NCI-H1417 (cell line): ENCODE data around the gene TMEM108.
A peak's percentile ranks its signal among the peaks of the same experiment; 100 is the strongest.

ENCODE experiments used
- DNase-seq, 3 experiments: peaks; one replicate each; lab custom pipeline; 2025; lab: John Stamatoyannopoulos, UW

TMEM108 gene

GRCh38 chr3:133277813-133278212 is 239.6 kb downstream of the TMEM108 start:
- no peak for DNase-seq

GRCh38 chr3:133278260-133279043 is 240.3 kb downstream of the TMEM108 start:
- DNase-seq: no peak

GRCh38 chr3:133280586-133280985 is 242.4 kb downstream of the TMEM108 start:
- DNase-seq: peak in 1 of 3 experiments; percentile 13

DNA sequence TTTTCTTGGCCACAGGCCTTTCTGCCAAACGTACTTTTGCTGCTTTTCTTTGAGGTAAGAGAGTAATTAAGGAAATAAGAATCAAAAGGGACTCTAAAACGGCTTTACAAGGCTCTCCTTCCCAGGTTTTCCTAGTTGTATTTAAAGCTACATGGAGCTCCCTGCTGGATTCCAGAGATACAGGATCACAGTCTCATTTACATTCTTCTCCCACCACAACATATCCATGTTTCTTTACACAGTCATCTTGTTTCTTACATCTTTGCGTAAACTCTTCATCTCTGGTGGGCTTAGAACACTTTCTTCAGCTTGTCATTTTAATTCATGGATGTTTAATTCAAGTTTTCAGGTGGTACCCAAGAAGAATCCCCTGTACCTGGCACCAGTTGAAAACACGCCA is 244.0 kb downstream of the TMEM108 start:
- DNase-seq: no peak

DNA sequence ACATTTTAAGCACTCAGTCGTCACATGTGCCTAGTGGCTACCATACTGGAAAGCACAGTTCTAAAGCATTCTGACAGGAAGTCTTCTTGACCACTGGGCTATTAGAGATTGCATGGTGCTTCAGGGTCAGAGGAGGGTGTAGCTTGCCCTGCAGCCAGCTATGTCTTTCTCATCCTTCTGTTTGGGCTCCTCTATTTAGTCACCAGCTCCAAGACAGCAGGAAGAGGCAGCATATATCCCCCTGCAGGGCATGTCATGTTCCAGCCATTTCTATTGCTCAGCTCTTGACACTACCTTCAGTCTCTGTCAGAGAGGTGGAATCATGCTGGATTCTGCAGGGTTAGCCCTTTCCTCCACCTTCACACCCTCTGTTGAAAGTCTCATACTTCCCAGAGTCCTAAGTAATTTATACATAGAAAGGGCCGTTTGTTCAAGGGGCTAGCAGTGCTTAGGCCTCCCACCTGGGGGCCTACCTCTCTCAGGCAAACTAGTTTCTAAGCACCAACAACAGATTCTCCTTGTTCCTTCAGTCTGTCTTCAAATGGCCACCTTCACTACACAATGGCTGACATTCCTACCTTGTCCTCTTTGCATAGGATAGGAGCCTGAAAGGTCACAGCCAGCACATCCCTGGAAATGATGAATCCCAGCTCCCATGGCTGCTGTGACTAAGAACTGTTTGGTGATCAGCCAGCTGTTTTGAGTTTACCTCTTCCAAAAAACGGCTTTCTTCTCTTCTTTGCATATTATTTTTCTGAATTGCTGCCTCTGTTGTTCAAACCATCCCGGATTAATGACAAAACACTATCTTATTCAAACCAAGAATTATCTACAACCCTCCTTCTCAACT is 246.0 kb downstream of the TMEM108 start:
- no peak for DNase-seq

DNA sequence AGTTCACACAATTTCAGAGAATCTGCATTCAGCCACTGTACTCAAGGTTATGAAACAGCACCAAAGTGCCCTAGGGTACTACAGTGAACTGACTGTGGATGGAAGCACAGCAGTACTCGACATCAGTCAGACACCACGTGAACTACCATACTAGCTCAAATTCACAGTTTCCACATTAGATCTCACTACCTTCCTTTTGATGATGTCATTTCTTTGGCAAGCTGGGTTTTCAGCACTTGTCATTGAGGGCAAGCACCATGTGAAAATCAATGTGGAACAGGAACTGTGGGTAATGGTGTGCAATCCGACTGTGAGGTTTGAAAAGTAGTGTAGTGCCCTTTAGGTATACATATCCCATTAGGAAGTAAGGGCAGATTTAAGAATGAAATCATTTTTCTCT is 251.1 kb downstream of the TMEM108 start:
- DNase-seq: no peak

DNA sequence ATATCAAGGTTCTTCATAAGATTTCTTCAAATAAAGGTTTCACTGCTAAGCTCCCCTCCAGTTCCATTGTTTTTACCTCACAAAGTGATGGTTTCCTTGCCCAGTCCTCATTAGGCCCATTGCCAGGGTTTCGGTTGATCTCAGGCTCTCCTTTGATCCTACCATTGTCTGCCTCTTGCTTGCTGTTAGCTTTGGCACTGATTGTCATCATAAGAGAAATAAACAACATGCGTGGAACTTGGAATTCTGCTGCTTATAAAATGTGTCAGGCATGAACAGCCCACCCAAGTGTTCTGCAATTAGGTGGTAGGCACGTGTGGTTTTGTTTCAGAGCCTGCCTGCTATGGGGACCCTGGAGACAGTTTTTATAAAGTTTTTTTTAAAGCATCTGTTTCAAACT is 254.1 kb downstream of the TMEM108 start:
- DNase-seq: no peak

DNA sequence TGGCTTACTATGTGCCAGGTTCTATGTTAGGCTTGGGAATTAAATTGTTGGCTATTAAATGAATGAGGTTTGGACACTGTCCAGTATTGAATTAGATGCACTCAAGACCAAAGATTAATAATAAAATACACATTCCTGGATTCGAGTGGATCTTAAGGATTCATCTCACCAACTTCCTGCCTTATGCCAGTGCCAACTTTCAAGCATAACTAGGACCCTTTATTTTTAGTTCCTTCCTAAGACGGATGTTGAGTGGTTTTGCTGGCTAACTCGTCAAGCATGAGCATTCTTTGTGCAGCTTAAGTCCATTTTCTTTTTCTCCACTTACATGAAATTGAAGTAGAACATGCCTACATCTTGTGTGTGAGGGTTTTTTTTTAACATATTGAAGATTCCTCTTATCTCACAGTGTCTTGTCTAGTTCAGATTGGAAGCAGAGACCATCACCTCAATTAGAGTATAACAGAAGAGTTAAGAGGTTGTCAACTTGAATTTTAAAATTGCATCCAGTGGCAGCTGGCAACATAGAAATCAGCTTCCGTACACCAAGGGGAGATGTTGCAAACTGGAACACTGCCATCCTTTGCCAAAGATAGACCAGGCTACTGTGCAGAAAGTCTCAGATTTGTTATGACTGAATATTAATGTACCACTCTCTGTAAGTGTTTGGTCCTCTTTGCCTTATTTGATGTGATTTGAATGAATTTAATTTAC is 255.4 kb downstream of the TMEM108 start:
- DNase-seq: no peak

- DNase-seq: no peak
Measured at GRCh38 chr3:133294253-133294652, 256.1 kb downstream of the TMEM108 start.

- DNase-seq: no peak
Measured at GRCh38 chr3:133295199-133295901, 257.2 kb downstream of the TMEM108 start.

DNA sequence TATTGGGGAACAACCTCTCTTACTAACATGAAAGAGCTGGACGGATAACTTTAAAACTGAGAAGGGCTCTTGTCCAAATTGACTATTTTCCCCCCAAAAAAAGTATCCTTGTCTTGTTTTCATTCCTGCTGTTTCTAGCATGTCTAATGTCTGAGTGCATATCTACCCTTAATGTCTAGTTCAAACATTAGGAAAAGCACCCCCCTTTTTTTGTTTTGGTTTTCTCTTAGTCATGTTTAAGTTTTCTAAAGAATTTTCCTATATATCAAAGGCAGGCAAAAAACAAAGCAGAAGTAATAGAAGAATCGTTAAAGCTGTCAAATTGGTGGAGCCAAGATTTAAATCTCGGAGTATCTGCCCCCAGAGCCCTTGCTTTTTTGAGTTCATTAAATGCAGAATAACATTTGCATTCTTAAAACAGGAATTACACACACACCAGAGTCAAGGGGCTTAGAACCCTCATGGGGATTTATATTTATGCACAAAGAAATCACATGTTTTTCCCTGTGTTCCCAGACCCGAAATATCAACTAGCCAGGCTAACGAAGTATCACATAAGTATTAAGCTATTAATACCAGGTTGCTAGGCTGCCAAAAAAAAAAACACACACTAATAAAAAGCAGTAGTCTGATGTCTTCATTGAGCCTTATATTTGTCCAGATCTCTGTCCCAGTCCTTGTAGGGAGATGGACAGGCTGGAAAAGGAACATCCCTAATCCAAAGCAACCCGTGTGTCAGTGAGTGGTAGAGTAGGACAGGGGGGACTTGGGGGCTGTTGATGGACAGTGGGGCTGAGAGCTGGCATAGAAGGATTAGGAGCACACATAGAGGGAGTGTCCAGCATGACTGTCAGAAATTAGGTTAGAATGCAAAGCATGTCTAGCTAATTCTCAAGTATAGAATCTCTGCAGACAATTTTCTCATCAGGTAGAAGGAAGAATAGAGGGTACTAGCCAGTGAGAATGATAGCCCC is 258.0 kb downstream of the TMEM108 start:
- no peak for DNase-seq

DNA sequence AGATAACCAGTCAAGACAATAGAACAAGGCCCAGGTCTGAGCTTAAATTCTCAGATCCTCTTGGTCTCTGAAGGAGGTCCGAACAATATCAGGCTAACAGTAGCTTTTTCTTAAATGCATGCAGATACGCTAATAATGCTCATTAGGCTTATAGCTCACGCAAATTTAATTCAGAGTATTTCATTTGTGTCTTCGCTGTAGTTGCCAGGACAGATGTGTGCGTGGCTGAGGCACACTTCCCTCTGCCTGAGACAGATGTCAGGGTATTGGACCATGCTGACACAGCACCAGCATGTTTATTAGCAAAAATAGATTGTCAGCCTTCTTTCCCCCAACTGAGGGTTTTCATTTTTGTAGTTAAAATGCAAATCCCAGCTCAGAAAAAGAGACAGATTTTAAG is 258.8 kb downstream of the TMEM108 start:
- no peak for DNase-seq

GRCh38 chr3:133300102-133300501 is 261.9 kb downstream of the TMEM108 start:
- DNase-seq: peak in 2 of 3 experiments; percentile 51 to 74

DNA sequence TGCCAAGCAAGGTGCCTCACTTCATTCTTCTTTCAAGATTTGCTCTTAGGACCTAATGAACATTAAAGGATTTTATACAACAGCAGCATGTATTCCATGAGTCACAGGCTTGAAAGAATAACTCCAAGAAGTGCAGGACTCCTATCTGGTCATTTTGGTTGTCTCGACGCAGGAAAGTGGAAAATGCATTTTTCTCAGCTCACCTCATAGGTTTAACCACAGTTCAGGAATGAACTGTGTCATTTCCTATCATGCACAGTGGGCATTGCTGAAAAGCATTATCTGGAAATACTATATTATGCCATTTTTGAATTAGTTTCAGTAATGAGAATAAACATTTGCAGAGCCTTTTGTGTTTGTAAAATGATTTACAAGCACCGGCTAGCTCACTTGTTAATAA is 263.0 kb downstream of the TMEM108 start:
- no peak for DNase-seq

GRCh38 chr3:133301731-133302130 is 263.5 kb downstream of the TMEM108 start:
- no peak for DNase-seq

GRCh38 chr3:133303430-133303829 is 265.2 kb downstream of the TMEM108 start:
- DNase-seq: no peak

GRCh38 chr3:133317866-133318265 is 279.7 kb downstream of the TMEM108 start:
- DNase-seq: no peak

- no peak for DNase-seq
Measured at GRCh38 chr3:133328373-133328772, 290.2 kb downstream of the TMEM108 start.

DNA sequence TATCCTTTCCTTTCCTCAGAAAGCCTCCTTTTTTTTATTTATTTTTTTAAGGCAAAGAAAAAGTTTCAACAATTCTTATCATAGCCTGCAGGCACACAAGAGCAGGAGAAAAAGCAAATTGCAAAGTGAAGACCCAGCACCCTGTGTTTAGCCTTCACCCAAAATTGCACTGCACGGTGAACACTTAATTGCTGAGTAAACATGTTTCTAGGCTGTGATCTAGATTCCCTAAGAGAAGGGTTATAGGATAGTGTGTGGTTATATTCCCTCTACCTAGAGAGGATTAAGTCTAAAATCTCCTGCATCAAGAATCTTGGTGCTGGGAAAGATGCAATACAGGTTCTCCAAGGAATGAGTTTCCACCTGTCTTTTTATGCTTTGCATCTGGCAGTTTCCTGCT is 291.4 kb downstream of the TMEM108 start:
- peak in 2 of 3 experiments; percentile 37 to 68 for DNase-seq

DNA sequence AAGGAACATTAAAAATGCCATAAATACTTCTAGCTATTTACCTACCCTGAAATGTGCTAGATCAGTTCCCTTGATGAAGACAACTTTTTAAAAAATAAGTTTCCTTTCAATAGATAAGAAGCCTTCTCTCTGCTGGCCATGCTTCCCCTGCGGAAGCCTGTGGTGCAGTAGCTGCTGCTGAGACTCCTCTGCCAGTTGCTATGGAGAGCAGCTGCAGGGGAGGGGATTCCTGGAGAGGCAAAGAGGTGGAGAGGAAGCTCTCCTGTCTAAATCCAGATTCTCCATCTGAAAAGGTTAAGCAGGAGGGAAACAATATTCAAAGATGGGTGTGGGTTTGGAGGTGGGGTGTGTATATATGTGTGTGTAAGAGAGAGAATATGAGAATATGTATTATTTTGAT is 291.9 kb downstream of the TMEM108 start:
- DNase-seq: peak; percentile 25 to 79 (median 54)

- DNase-seq: no peak
Measured at GRCh38 chr3:133330522-133330921, 292.3 kb downstream of the TMEM108 start.
